K562 (cell line): ENCODE results near the gene MCC. TPM values are rescaled to one million over a fixed set of nuclear protein-coding genes. Genes with fewer than 3 reads are reported as not detected.

ENCODE experiments used
- E2F3 ChIP-seq: fragments of 250-450 bp; sonication (Bioruptor Pico); IDR thresholded peaks from 2 replicates; pipeline ENCODE4 v1.4.0; 2020; ENCODE audit warnings: mild to moderate bottlenecking
- KLF16 ChIP-seq: IDR thresholded peaks from 2 replicates; pipeline ENCODE4 v1.6.1; 2016; ENCODE audit warnings: antibody characterized with exemption
- L3MBTL2 ChIP-seq: fragments of 450-650 bp; IDR thresholded peaks from 2 replicates; pipeline ENCODE4 v1.6.1; 2016; ENCODE audit warnings: mild to moderate bottlenecking, moderate library complexity
- MLX ChIP-seq, 2 experiments: fragments of 450-650 bp in 1 of 2; sonication (generic) in 1 of 2; formaldehyde crosslinking; conservative IDR thresholded peaks; 2 replicates each; pipeline versions ENCODE4 v1.4.0 to v1.8.1; 2020 to 2022; ENCODE audit warnings: mild to moderate bottlenecking in 1 of 2, missing genetic modification reagents in 1 of 2
- NFIC ChIP-seq: fragments of 450-650 bp; IDR thresholded peaks from 2 replicates; pipeline ENCODE4 v1.6.1; 2017; ENCODE audit warnings: mild to moderate bottlenecking, inconsistent platforms
- NONO ChIP-seq, 2 experiments: fragments of 200-400 bp in 1 of 2; fragments of 450-650 bp in 1 of 2; formaldehyde crosslinking in 1 of 2; IDR thresholded peaks; 2 replicates each; pipeline ENCODE4 v1.6.1; 2017; ENCODE audit warnings: low read depth in 2 of 2, mild to moderate bottlenecking in 2 of 2, moderate library complexity in 2 of 2, low read length in 1 of 2
- PHF8 ChIP-seq: fragments of 200-600 bp; sonication (generic); IDR thresholded peaks from 2 replicates; pipeline ENCODE4 v1.6.1; 2012; ENCODE audit warnings: mixed run types, mild to moderate bottlenecking, inconsistent platforms, low read length, moderate library complexity, borderline replicate concordance
- PKNOX1 ChIP-seq: fragments of 450-650 bp; IDR thresholded peaks from 2 replicates; pipeline ENCODE4 v1.6.1; 2016
- RERE ChIP-seq: sonication (generic); formaldehyde crosslinking; IDR thresholded peaks from 2 replicates; pipeline ENCODE4 v1.8.0; 2023; ENCODE audit warnings: missing genetic modification reagents, mild to moderate bottlenecking, borderline replicate concordance
- SRSF9 ChIP-seq: fragments of 200-400 bp; formaldehyde crosslinking; IDR thresholded peaks from 2 replicates; pipeline ENCODE4 v1.6.1; 2017; ENCODE audit warnings: low read depth, low read length, borderline replicate concordance
- STAT5A ChIP-seq: IDR thresholded peaks from 2 replicates; pipeline ENCODE4 v1.6.1; 2012; ENCODE audit warnings: low read length, inconsistent platforms, borderline replicate concordance
- TSC22D4 ChIP-seq: fragments of 450-650 bp; IDR thresholded peaks from 2 replicates; pipeline ENCODE4 v1.6.1; 2016; ENCODE audit warnings: missing genetic modification characterization, missing biosample characterization, control low read depth
- ZBTB8A ChIP-seq: fragments of 450-650 bp; IDR thresholded peaks from 2 replicates; pipeline ENCODE4 v1.6.1; 2018; ENCODE audit warnings: mild to moderate bottlenecking, moderate library complexity; ENCODE audit not compliant: partially characterized antibody
- ZNF609 ChIP-seq: sonication (generic); formaldehyde crosslinking; IDR thresholded peaks from 2 replicates; pipeline ENCODE4 v1.8.1; 2023; ENCODE audit warnings: missing genetic modification reagents, mild to moderate bottlenecking, borderline replicate concordance
- ZNF717 ChIP-seq: fragments of 250-450 bp; sonication (Bioruptor Pico); IDR thresholded peaks from 2 replicates; pipeline ENCODE4 v1.5.0; 2021
- polyA plus RNA-seq, 8 experiments: library from polyadenylated mRNA; depleted of rRNA in 4 of 8; stranded (reverse) in 5 of 8; unstranded in 3 of 8; fragments of >200 nt; fragmentation: Nextera tagmentation in 2 of 8; fragmentation: Illumina TruSeq in 1 of 8; extraction: Ambion mirVana in 2 of 8; extraction: Trizol in 1 of 8; gene quantifications; 2 replicates each; pipeline versions ENCODE4 v1.2.1 to v1.2.3, GENCODE V29; 2011 to 2014; ENCODE audit warnings: inconsistent platforms in 1 of 8, missing spikeins in 1 of 8
- total RNA-seq, 7 experiments: library from RNA; depleted of rRNA in 6 of 7; stranded (reverse); fragments of >200 nt in 6 of 7; fragmentation: Illumina TruSeq in 2 of 7; extraction: Trizol in 2 of 7; gene quantifications; 2 replicates each; pipeline versions ENCODE4 v1.2.1 to v1.2.3, GENCODE V29; 2011 to 2021; ENCODE audit warnings: low replicate concordance in 1 of 7

MCC gene
- total and polyA plus RNA-seq, 9 of the 15 experiments (the other 6 are each of a cell fraction or from before 2014, with no cell fraction given), result 0.04 to 0.24 (median 0.06) TPM; not detected in 1

- TF ChIP-seq ZNF609 (CRISPR knock-in tag) (no peak), PKNOX1 (no peak), NONO (IDR thresholded peaks at IDR 0.05; ENCODE audit: low read depth in 2 of 2, low read length in 1 of 2) (0 out of 4 replicates have a peak, but pooled peaks of 1 of the 2 experiments have one; percentile 74), TSC22D4 (tag) (no peak), MLX (CRISPR knock-in tag; conservative IDR thresholded peaks at IDR 0.05) (no peak), ZNF717 (CRISPR knock-in tag) (no peak), KLF16 (no peak), SRSF9 (no peak), L3MBTL2 (peak; percentile 97), NFIC (peak; percentile 68), RERE (no peak), E2F3 (CRISPR knock-in tag) (peak; percentile 54; the same call in 1 of the 2 replicates), PHF8 (peak; percentile 93), STAT5A (no peak), ZBTB8A (no peak)
Measured at GRCh38 chr5:112976432-112977309, 511.6 kb downstream of the MCC start, which contains the start of gene DCP2 (continued).
